Measurements from ENCODE around the gene LGR4.

- TF ChIP-seq CTCF (IDR thresholded peaks at IDR 0.05) (no peak), POLR2A (IDR thresholded peaks at IDR 0.05) (no peak), POLR2AphosphoS5 (IDR thresholded peaks at IDR 0.05) (no peak), EP300 (IDR thresholded peaks at IDR 0.05) (no peak)
These were observed 122.7 kb downstream of the LGR4 start for GRCh38 chr11:27349919-27350318.
